NK-92 treated with Interleukin-12 subunit alpha and Interleukin-12 subunit beta, amount 100 ng/mL, for 24 hours (cell line): ENCODE measurements around the gene TMEM81.

Experiments used
- DNase-seq: peaks from one replicate; lab custom pipeline; 2025; lab: John Stamatoyannopoulos, UW

TMEM81 gene

GRCh38 chr1:205058853-205059252 is 25.4 kb downstream of the TMEM81 start:
- no peak for DNase-seq

DNA sequence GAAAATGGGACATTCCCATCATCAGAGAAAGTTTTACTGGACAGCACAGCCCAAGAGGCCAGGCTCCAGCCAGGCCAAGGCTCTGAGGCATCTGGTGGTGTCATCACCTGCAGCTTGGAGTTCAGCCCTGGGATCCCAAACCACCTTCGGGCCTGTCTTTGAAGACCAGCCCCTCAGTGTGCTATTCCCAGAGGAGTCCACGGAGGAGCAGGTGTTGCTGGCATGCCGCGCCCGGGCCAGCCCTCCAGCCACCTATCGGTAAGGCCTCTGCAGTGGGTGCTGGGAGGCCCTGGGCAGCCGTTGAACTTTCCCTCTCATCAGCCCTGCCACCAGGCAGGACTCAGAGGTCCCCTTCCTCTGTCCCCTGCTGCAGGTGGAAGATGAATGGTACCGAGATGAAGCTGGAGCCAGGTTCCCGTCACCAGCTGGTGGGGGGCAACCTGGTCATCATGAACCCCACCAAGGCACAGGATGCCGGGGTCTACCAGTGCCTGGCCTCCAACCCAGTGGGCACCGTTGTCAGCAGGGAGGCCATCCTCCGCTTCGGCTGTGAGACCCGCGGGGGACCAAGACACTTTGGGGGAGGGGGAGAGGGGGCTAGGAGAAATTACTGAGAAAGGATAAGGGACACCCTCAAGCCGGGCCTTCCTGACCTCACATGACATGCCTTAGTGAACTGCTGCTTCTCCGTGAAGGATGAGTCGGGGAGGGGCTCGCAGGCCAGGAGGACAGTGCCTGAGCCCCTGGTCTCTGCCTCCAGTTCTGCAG is 26.3 kb downstream of the TMEM81 start:
- DNase-seq, result no peak

GRCh38 chr1:205056956-205057568 is 27.2 kb downstream of the TMEM81 start:
- DNase-seq, result no peak

- no peak for DNase-seq
Observed at GRCh38 chr1:205056188-205056611, 28.1 kb downstream of the TMEM81 start.

DNA sequence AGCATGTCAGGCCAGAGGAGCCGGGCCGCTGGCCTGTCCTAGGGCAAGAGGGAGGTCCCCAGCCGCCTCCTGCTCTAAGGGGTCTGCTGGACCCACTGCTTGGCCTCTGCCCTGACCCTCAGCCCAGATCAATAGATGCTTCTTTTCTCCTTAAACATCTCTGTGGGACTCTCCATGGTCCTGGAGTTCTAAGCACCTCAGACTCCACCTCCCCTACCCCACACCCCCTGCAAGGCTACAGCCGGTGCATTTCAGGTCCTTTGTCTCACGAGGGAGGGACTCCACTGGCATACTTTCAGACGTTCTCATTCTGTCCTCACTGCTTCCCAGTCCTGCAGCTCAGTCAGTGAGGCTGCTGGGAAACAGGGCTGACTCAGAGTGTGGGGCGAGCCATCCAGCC is 30.2 kb downstream of the TMEM81 start:
- no peak for DNase-seq

GRCh38 chr1:205053296-205053695 is 31.0 kb downstream of the TMEM81 start:
- DNase-seq, result no peak

DNA sequence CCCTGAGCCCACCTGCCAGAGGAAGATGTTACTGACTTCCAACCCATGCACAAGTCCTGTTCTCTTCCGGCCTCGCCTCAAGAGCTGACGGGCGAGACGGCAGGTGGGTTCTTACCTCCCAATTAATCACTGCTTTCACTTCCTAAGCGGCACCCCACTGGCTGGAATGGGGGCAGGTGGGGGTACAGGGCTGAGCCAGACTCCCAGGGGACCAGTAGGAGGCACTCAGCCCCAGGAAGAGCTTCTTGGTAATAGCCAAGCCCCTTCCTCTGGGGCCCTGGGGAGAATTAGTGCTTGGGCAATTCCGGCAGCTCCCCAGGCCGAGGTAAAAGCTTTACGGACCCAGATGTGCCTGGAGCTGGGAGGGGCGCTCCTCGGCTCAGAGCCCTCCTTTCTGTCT is 31.6 kb downstream of the TMEM81 start:
- no peak for DNase-seq

DNA sequence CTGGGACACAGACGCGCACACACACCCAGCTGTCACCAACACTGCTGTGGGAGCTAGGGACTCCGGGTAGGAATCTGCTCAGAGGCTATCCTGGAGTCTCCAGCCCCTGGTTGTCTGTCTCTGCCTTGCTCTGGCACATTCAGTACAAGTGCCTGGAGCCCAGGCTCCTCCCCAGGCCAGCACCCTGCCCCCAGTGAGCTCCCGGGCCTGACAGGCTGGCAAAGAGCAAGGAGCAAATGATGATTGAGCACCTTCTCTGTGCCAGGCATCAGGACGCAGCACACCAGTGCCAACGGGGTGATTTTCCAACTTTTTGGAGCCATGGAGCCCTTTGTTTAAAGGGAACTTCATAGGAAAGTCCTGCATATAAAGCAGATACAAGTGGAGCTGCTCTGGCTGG is 34.8 kb downstream of the TMEM81 start:
- no peak for DNase-seq

- DNase-seq, result no peak
Observed at GRCh38 chr1:205048382-205048781, 35.9 kb downstream of the TMEM81 start.

DNA sequence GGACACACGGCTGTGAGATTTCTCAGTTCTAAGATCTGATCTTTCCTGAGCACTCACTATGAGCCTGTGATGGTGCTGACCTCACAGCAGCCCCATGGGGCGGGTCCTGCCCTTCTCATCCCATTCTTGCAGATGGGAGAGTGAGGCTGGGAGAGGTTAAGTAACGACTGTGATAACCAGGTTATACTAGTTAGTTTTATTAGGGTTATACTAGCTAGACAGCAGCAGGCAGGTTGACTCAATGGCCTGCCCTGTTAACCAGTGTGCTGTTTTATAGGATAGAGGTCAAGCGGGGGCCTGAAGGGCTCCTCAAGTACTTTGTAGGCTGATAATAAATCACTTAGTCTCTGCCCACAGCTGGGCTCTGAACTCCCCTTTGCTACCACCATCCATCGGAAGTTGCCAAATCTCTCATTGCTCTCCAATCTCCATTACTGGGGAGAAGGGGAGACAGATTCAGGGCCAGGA is 36.5 kb downstream of the TMEM81 start:
- DNase-seq, result no peak

DNA sequence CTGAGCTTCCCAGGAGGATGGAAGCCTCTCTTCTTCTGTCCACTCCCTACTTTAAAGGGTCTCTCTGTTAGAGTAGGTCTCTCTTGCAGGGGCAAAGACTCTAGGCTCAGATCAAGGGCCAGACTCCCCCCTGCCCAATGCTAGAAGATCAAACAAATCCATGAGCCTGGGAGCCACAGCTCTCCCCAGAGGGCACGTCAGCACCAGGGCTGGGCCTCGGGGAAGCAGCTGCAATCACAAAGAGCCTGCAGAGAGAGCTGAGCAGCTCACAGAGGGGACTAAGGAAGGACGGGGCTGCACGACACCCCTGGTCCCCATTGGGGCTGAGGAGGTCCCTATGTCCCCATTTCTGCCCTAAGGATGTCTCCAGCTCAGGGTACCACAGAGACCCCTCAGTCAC is 37.4 kb downstream of the TMEM81 start:
- DNase-seq, result no peak

- DNase-seq, result no peak
Observed at GRCh38 chr1:205045146-205045545, 39.1 kb downstream of the TMEM81 start.

GRCh38 chr1:205044741-205045140 is 39.5 kb downstream of the TMEM81 start:
- DNase-seq, result no peak

- no peak for DNase-seq
Observed at GRCh38 chr1:205043866-205044265, 40.4 kb downstream of the TMEM81 start.

DNA sequence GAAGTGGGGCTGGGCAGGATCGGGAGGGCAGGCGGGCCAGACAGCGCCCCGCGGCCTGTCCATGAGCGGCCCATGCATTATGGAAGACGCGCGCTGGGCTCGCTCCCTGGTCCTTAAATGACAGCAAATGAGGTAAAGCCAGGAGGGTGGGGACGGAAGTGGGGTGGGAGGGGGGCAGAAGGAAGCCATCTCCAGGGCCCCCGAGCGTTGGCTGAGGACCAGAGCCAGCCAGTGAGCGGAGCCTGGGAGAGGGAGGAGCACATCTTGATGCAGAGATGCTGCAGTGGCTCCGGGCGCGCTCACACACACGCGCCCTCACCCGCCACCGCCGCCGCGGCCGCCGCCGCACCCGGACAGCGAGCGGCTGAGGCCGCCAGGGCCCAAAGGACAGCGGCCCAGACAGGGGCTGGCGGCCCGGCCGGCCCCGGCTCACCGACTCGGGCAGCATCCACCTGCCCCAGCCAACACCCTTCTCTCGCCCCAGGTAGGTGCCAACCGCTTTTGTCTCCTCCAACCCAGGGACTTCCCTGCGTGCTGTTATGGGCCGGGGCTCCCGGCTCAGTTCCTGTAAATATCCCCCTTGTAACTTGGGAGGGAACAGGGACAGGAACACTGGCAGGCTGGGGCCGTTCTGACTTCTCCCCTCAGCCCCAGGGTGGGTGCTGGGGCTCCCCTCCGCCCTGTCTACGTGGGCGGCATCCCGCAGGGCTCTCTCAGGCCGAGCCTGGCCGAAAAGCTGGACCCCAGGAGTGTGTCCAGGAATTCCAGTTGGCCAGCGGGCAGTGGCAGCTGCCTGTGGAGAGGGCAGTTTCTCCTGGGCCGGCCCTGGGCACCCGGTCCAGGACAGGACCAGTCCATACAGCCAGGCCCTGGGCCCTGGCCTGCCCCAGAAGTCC is 41.1 kb downstream of the TMEM81 start, which contains the start of gene CNTN2:
Gene CNTN2, plus strand, starts transcription at position 302 of the 896 bp plus-strand sequence. CDS start 9,974 bp downstream, outside the sequence.
- no peak for DNase-seq

DNA sequence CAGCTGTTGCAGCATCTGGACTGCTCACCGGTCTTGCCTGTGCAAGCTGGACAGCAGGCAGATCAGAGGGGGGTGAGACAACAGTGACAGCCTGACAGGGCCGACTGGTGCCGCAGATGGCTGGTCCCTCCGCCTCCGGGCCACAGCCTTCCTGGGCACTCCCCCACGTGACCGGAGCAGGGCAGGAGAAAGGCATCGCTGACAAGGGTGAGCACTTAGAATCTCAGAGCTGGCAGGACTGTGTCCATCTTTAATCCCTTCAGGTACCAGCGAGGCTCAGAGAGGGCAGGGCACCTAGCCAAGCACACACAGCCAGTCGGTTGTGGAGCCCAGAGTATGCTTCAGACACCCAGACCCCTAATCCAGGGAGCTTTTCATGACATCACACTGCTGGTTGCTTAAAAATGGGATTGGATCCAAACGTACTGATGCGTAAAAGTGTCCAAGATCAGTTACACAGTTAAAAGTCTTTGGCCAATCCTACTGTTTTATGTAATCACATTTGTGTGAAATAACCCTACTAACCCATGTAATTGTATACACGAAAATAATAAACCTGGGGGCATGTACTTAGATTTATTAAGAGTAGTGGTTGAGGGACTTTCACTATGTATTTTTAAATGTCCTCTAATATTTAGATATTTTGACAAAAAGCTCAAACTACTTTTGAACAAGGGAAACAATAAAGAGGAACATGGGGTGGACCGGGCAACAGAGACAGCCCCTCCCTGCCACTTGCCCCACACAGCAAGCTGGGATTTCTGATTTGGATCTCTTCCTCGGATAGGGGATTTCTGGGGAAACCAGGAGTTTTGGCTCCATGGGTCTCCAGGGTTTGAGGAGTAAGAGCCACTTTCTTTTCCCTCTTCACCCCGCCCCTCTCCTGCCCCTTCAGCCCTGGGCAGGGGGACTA is 42.0 kb downstream of the TMEM81 start:
- DNase-seq, result no peak

GRCh38 chr1:205041001-205041715 is 43.1 kb downstream of the TMEM81 start:
- no peak for DNase-seq

GRCh38 chr1:205038132-205038786 is 46.0 kb downstream of the TMEM81 start:
- DNase-seq, result no peak

- no peak for DNase-seq
Observed at GRCh38 chr1:205037539-205037938, 46.7 kb downstream of the TMEM81 start.
